ENCODE measurements around the gene PRKG2.

- TF ChIP-seq POLR2A (IDR thresholded peaks at IDR 0.05): no peak
- no peak for TF ChIP-seq EP300 (IDR thresholded peaks at IDR 0.05; ENCODE audit: low read depth)
- TF ChIP-seq CTCF (IDR thresholded peaks at IDR 0.05): peak in 4 of 5 experiments; percentile 42 to 69 (median 48)
Measured at GRCh38 chr4:81084029-81084428, 131.0 kb downstream of the PRKG2 start.

Data from transverse colon (tissue), 3 donors.